Activated T-cell treated with anti-CD3 and anti-CD28 coated beads, Interleukin-2, amount 50 U/mL, for 48 hours (primary cell): ENCODE measurements around the gene MAMDC2.

Experiments
- DNase-seq, 2 experiments: peaks; one replicate each; pipeline ENCODE4 v3.0.0-alpha.2; 2020

Gene MAMDC2

GRCh38 chr9:70110194-70111041 is 66.8 kb downstream of the MAMDC2 start:
- no peak for DNase-seq

- peak; percentile 68 to 69 for DNase-seq
Measured at GRCh38 chr9:70111042-70111602, 67.5 kb downstream of the MAMDC2 start.

GRCh38 chr9:70111641-70112236 is 68.1 kb downstream of the MAMDC2 start:
- no peak for DNase-seq

- no peak for DNase-seq
Measured at GRCh38 chr9:70112981-70113380, 69.3 kb downstream of the MAMDC2 start.

GRCh38 chr9:70113403-70114022 is 69.9 kb downstream of the MAMDC2 start:
- DNase-seq: peak; percentile 30 to 34

- no peak for DNase-seq
Measured at GRCh38 chr9:70114898-70115297, 71.2 kb downstream of the MAMDC2 start.

- no peak for DNase-seq
Measured at GRCh38 chr9:70117835-70118319, 74.2 kb downstream of the MAMDC2 start.

- DNase-seq: no peak
Measured at GRCh38 chr9:70119786-70120185, 76.1 kb downstream of the MAMDC2 start.

- peak in 1 of 2 experiments; percentile 23 for DNase-seq
Measured at GRCh38 chr9:70120834-70121510, 77.3 kb downstream of the MAMDC2 start.

GRCh38 chr9:70121818-70122436 is 78.3 kb downstream of the MAMDC2 start:
- no peak for DNase-seq

- no peak for DNase-seq
Measured at GRCh38 chr9:70123695-70124094, 80.0 kb downstream of the MAMDC2 start.

- no peak for DNase-seq
Measured at GRCh38 chr9:70125621-70126263, 82.1 kb downstream of the MAMDC2 start.

GRCh38 chr9:70127036-70127435 is 83.4 kb downstream of the MAMDC2 start:
- DNase-seq: no peak

- no peak for DNase-seq
Measured at GRCh38 chr9:70127540-70128416, 84.1 kb downstream of the MAMDC2 start.

- no peak for DNase-seq
Measured at GRCh38 chr9:70130266-70130665, 86.6 kb downstream of the MAMDC2 start.

- DNase-seq: no peak
Measured at GRCh38 chr9:70131296-70131695, 87.6 kb downstream of the MAMDC2 start.

GRCh38 chr9:70133253-70134208 is 89.9 kb downstream of the MAMDC2 start:
- DNase-seq: no peak

GRCh38 chr9:70134360-70134759 is 90.7 kb downstream of the MAMDC2 start:
- no peak for DNase-seq

- no peak for DNase-seq
Measured at GRCh38 chr9:70135176-70135575, 91.5 kb downstream of the MAMDC2 start.

GRCh38 chr9:70136632-70137031 is 93.0 kb downstream of the MAMDC2 start:
- no peak for DNase-seq
